ENCODE data around the gene SFT2D3.

DNA sequence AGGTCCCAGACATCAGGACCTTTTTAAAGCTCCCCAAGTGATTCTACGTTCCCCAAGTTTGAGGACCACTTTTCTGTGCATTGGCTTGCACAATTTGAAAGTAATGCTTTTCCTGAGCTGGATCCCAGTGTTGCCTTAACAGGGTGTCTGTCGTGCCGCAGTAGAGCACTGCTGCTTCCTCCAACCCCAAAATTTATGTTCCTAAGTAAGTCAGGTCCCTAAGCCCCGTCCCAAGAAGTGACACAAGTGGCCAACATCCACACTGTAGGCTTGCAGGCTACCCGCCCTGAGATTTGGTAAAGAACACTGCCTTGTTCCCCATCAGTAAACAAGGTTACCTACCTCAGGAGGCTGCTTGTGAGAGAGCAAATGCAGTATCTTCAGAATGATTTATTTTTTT is 2.0 kb downstream of the SFT2D3 start:
- TF ChIP-seq HDAC1 (CRISPR knock-in tag; IDR thresholded peaks at IDR 0.05) (no peak), ZNF570 (CRISPR knock-in tag; IDR thresholded peaks at IDR 0.05; ENCODE audit: borderline replicate concordance) (no peak), ZNF724P (CRISPR knock-in tag; IDR thresholded peaks at IDR 0.05; ENCODE audit: borderline replicate concordance) (no peak), TARDBP (CRISPR knock-in tag; IDR thresholded peaks at IDR 0.05) (no peak)
- TF ChIP-seq, protein P1, sequence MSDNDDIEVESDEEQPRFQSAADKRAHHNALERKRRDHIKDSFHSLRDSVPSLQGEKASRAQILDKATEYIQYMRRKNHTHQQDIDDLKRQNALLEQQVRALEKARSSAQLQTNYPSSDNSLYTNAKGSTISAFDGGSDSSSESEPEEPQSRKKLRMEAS (IDR thresholded peaks at IDR 0.05) = no peak
- TF ChIP-seq, protein P2, sequence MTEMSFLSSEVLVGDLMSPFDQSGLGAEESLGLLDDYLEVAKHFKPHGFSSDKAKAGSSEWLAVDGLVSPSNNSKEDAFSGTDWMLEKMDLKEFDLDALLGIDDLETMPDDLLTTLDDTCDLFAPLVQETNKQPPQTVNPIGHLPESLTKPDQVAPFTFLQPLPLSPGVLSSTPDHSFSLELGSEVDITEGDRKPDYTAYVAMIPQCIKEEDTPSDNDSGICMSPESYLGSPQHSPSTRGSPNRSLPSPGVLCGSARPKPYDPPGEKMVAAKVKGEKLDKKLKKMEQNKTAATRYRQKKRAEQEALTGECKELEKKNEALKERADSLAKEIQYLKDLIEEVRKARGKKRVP (CRISPR knock-in tag; IDR thresholded peaks at IDR 0.05) = no peak

Data from HepG2 (cell line).